ENCODE data around the gene PPP4C.

PPP4C gene

DNA sequence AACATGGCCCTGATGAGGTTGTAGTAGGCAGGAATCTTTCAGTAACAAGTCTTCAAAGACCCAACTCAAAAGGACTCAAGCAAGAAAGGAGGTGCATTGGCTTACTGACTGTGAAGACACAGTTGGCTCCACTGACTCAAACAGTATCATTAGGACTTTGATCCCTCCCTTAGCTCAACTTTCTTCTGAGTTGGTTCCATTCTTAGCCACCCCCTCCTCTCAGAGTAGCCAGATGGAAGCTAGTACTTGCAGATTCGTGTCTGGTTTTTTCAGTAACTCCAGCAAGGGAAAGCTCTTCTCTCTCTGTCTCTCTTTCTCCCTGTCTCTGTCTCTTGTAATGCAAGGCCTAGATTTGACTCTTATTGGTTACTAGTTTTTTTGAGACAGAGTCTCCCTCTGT is 52.2 kb downstream of the PPP4C start:
- no peak for DNase-seq

DNA sequence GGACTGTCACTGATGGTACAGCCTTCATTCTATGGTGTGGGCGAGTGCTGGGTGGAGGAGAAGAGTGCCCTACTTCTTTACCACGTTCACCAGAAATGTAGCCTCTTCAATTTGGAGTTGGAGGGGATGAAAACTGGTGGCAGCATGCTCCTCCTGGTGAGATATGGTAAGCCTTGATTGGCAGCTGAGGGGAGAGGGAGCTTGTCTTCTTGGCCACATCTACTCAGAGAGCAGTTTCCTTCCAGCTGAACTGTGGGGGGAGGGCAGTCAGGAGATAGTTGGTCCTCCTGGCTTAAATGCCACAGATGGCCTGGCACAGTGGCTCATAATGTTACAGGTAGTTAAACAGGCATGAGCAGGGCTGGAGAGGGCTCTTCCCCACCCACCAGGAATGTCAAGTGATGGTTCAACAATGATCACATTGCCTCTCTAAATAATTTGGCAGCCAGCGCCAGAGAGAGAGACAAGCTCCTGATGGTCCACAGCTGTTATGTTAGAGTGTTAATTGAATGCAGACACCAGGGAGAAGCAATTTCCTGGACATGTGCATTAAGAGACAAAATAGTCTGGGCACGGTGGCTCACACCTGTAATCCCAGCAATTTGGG is 56.2 kb downstream of the PPP4C start:
- peak in 1 of 5 donors; percentile 10 for DNase-seq

DNA sequence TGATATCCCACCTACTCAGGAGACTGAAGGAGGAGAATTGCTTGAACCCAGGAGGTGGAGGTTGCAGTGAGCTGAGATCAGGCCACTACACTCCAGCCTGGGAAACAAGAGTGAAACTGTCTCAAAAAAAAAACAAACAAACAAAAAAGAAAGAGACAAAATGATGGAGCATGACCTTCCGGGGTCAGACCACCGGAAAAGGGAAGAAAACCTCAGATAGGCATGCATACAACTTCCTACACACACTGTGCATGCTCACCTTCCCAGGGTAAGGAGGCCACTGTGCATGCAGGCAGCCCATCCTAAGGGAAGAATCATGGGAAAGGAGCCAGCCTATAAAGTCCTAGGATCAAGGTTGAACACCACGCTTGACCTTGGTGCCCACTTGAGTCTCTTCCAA is 56.8 kb downstream of the PPP4C start:
- no peak for DNase-seq
